HFFc6 (cell line): ENCODE results near the gene RSRC1. TPM values are rescaled to one million over a fixed set of nuclear protein-coding genes. Genes with fewer than 3 reads are reported as not detected.
"Not testable (repeated sequence)": the region's sequence is repeated elsewhere in the genome, so short reads cannot be mapped to it uniquely, and the experiment has no call there.

ENCODE experiments used
- DNase-seq: peaks from one replicate; pipeline ENCODE4 v3.0.0-alpha.2; 2018
- H3K27ac Mint-ChIP-seq: 2 replicates; pipeline ENCODE4 v1.8.0; 2020; ENCODE audit warnings: mild to moderate bottlenecking, mixed read lengths
- H3K27me3 Mint-ChIP-seq: 2 replicates; pipeline ENCODE4 v1.8.0; 2021; ENCODE audit warnings: mild to moderate bottlenecking, moderate library complexity, mixed read lengths; ENCODE audit not compliant: insufficient read depth
- H3K36me3 Mint-ChIP-seq: 2 replicates; pipeline ENCODE4 v1.8.0; 2021; ENCODE audit warnings: low read depth, mixed read lengths
- H3K4me1 Mint-ChIP-seq: 2 replicates; pipeline ENCODE4 v1.8.0; 2020; ENCODE audit warnings: low read depth, mixed read lengths
- H3K4me3 Mint-ChIP-seq: 2 replicates; pipeline ENCODE4 v1.8.0; 2020; ENCODE audit warnings: mild to moderate bottlenecking, moderate library complexity, mixed read lengths
- H3K9me3 Mint-ChIP-seq: 2 replicates; pipeline ENCODE4 v1.8.0; 2020; ENCODE audit warnings: mild to moderate bottlenecking, mixed read lengths
- total RNA-seq, 6 experiments: library from RNA; stranded (reverse); fragmentation: NEBNext Ultra II Directional; extraction: Animal tissue kit (Norgen Biotek cat#: 25700); gene quantifications; 2 replicates in 1 of 6; 3 replicates in 5 of 6; pipeline ENCODE4 v1.2.3, GENCODE V29; 2021
- TF ChIP-seq, protein P1 (sequence below): fragments of 200-600 bp; sonication (generic); IDR thresholded peaks from 2 replicates; pipeline ENCODE4 v1.5.0; 2021; ENCODE audit warnings: antibody characterized with exemption, mild to moderate bottlenecking

Gene RSRC1
- total RNA-seq, 6 experiments from 2014 or later: 20.5 to 37.6 (median 33.0) TPM

DNA sequence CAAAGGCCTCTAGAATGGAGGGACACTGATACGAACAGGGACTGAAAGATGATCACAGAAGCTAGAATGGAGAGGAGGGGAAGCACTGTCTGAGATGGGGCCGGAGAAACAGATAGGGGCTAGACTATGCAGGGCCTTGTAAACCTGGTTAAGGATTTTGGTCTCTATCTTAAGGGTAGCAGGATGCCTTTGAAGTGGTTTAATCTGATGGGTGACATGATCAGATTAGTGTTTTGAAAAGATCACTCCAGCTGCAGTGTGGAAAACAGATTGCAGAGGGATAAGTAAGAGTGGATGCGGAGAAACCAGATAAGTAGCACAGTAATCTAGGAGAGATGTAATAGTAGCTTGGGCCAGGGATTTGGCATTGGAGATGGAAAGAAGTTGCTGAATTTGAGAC is 108.1 kb downstream of the RSRC1 start:
- H3K36me3 Mint-ChIP-seq: peaks cover 13% of the 10 kb centered on the region
- no peak for DNase-seq
- no peaks in the 10 kb centered on the region for H3K9me3 Mint-ChIP-seq
- no peaks in the 10 kb centered on the region for H3K4me1 Mint-ChIP-seq
- TF ChIP-seq, protein P1, sequence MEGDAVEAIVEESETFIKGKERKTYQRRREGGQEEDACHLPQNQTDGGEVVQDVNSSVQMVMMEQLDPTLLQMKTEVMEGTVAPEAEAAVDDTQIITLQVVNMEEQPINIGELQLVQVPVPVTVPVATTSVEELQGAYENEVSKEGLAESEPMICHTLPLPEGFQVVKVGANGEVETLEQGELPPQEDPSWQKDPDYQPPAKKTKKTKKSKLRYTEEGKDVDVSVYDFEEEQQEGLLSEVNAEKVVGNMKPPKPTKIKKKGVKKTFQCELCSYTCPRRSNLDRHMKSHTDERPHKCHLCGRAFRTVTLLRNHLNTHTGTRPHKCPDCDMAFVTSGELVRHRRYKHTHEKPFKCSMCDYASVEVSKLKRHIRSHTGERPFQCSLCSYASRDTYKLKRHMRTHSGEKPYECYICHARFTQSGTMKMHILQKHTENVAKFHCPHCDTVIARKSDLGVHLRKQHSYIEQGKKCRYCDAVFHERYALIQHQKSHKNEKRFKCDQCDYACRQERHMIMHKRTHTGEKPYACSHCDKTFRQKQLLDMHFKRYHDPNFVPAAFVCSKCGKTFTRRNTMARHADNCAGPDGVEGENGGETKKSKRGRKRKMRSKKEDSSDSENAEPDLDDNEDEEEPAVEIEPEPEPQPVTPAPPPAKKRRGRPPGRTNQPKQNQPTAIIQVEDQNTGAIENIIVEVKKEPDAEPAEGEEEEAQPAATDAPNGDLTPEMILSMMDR: no peak
- H3K4me3 Mint-ChIP-seq: no peak overlapping the region
- H3K27ac Mint-ChIP-seq: no peak overlapping the region
- no peaks in the 10 kb centered on the region for H3K27me3 Mint-ChIP-seq

DNA sequence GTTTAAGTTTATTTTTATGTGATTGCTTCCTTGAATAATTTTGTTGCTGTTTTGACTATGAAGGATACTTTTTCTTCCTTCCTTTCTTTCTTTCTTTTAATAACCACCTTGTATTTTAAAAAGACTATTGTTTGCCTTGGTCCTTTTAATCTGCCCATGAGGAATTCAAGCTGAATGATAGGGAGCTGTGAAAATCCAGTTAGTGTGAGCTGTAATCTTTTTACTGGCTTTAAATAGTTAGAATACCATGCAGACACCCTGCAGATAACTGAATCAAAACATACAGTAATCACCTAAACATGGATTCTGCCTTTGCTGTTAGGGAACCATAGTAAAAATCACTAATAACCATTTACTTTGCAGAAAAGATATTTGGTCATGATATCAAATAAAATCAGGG is 110.7 kb downstream of the RSRC1 start:
- Mint-ChIP-seq H3K36me3 (peaks cover under 1% of the 10 kb centered on the region; the same call in 1 of the 2 replicates), H3K9me3 (no peaks in the 10 kb centered on the region), H3K4me3 (no peak overlapping the region), H3K27ac (no peak overlapping the region), H3K4me1 (no peaks in the 10 kb centered on the region), H3K27me3 (no peaks in the 10 kb centered on the region)
- no peak for DNase-seq
- TF ChIP-seq, protein P1: no peak

DNA sequence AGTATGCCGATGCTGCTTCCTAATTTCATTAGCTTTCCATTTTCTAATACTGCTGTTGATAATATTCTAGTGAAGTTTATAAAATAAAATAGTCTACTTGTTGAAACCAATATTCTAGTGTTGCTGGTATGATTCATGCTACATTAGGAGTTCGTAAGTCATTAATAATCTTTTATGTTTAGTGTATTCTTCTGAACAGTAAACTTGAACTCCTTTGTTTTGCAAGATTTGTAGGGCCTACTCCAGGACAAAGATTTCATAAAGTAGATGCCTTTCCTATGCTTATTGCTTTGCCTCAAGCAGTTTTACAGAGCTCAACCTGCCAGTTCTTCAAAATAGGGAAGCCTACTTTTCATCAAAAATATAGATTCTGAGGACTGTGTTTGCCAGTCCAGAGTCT is 111.5 kb downstream of the RSRC1 start:
- no peaks in the 10 kb centered on the region for H3K36me3 Mint-ChIP-seq
- TF ChIP-seq, protein P1: no peak
- no peak overlapping the region for H3K4me3 Mint-ChIP-seq
- DNase-seq: no peak
- no peak overlapping the region for H3K27ac Mint-ChIP-seq
- H3K4me1 Mint-ChIP-seq: no peaks in the 10 kb centered on the region
- H3K27me3 Mint-ChIP-seq: no peaks in the 10 kb centered on the region
- H3K9me3 Mint-ChIP-seq: no peaks in the 10 kb centered on the region

DNA sequence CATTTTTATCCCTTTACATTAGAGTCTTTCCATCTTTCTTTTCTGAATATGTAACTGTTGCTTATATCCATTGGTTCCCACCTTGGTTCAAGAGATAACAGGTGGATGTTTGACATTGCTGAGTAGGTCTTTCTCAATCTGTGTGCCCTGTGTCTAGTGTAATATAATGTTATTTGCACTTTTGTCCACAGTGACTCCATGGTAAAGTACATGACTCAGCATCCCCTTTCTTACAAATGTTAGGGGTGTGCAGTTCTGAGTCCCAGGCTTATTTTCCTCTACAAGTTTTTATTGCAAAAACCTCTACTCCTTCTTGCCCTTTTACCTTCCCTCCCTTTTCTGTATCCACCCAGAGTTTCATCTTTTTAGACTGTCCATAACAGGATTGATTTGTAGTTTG is 116.5 kb downstream of the RSRC1 start:
- H3K4me1 Mint-ChIP-seq: no peaks in the 10 kb centered on the region
- no peaks in the 10 kb centered on the region; the same call in 1 of the 2 replicates for H3K27me3 Mint-ChIP-seq
- no peak overlapping the region for H3K27ac Mint-ChIP-seq
- H3K9me3 Mint-ChIP-seq: no peaks in the 10 kb centered on the region
- H3K36me3 Mint-ChIP-seq: no peaks in the 10 kb centered on the region
- TF ChIP-seq, protein P1: no peak
- no peak overlapping the region for H3K4me3 Mint-ChIP-seq
- DNase-seq: no peak

DNA sequence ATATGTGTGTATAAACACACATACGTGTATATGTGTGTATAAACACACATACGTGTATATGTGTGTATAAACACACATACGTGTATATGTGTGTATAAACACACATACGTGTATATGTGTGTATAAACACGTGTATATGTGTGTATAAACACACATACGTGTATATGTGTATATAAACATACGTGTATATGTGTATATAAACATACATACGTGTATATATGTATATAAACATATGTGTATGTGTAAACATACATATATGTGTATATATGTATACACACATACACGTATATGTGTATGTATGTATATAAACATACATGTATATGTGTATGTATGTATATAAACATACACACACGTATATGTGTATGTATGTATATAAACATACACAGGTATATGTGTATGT is 119.1 kb downstream of the RSRC1 start:
- not testable (repeated sequence) for H3K36me3 Mint-ChIP-seq, H3K27ac Mint-ChIP-seq, H3K9me3 Mint-ChIP-seq, H3K4me3 Mint-ChIP-seq, H3K4me1 Mint-ChIP-seq, H3K27me3 Mint-ChIP-seq, DNase-seq

DNA sequence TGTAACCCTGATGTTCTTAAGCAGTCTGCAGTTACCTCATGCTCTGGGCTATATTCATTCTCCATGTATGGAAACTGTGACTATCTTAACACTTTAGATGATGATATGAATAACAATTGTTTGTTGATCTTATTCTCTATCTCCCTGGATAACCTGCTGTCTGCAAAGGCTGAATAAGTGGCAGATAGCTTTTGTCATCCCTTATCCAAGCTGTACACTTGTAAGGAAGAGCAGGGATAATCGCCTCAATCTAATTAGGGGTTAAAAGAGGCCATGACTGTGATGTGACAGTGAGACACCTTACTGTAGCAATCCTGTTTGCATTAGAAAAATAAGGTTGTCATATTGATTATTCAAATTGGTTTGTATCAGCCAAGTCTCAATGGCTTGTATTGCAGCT is 123.9 kb downstream of the RSRC1 start:
- Mint-ChIP-seq H3K9me3 (no peaks in the 10 kb centered on the region), H3K27me3 (no peaks in the 10 kb centered on the region; the same call in 1 of the 2 replicates), H3K4me3 (no peak overlapping the region), H3K27ac (no peak overlapping the region), H3K4me1 (no peaks in the 10 kb centered on the region), H3K36me3 (peaks cover 16% of the 10 kb centered on the region)
- no peak for DNase-seq
- TF ChIP-seq, protein P1: no peak
